Measurements from ENCODE around the gene HS3ST6. TPM values are rescaled to one million over a fixed set of nuclear protein-coding genes. Genes with fewer than 3 reads are reported as not detected.
A peak's percentile ranks its signal among the peaks of the same experiment; 100 is the strongest.
"Not testable (repeated sequence)": the region's sequence is repeated elsewhere in the genome, so short reads cannot be mapped to it uniquely, and the experiment has no call there.

The HS3ST6 gene
- total and polyA plus RNA-seq, 12 donors = 0.03 TPM; not detected in 11

DNA sequence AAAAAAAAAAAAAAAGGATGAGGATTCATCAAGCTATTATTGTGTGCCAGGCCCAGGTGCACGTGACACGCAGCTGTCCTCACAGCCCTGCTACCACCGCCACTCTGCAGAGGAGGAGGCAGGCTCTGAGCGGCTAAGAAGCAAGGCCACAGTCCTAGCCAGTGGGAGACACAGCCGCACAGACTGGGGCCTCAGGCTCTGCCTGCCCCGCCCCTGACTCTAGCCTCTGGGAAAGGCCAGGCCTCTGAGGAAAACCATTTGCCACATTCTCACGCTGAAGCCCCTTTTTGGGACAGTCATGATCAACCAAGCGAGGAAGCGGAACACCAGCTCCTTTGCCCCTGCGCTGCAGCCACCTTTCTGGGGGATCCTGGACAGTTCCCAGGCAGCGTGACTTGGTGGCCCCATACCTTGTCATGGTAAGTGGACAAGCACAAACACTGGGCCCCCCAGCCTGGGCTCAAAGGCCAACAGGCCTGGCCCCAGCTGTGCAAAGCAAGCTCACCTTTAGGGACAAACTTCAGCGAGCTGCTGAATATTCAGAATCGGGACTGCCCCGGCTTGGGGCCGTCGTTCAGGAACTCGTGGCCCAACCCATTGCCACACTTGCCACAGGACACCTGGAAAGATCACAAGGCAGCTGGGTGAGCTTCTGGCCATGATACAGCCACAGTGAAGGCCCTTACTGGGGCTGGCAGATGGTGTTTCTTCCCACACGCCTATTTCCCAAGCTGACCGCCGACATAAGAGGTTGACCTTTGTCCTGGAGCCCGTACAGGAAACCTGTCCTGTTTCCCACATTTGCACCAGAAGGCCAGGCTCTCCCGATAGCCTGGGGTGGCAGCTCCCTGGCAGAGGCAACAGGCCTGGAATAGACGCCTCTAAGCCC lies 22.3 kb upstream of the HS3ST6 start:
- intact Hi-C loops (cut with DNase I) = no loop called here
- DNase-seq (no peak), ATAC-seq (no peak)
- peaks cover 0 to 45% (median 23%) of the 10 kb centered on the region in 9 donors for H3K36me3 ChIP-seq
- H3K4me3 ChIP-seq = peak overlapping the region in 1 of 10 donors; percentile 66
- WGBS, 2 donors = 90% methylated on average over 23 of the region's 23 CpGs
- peaks cover 8 to 46% (median 17%) of the 10 kb centered on the region in 9 donors for H3K4me1 ChIP-seq
- no peaks in the 10 kb centered on the region for H3K27me3 ChIP-seq
- peak overlapping the region in 1 of 10 donors; percentile 76 for H3K27ac ChIP-seq
- no peaks in the 10 kb centered on the region for H3K9me3 ChIP-seq
- TF ChIP-seq, protein P1, sequence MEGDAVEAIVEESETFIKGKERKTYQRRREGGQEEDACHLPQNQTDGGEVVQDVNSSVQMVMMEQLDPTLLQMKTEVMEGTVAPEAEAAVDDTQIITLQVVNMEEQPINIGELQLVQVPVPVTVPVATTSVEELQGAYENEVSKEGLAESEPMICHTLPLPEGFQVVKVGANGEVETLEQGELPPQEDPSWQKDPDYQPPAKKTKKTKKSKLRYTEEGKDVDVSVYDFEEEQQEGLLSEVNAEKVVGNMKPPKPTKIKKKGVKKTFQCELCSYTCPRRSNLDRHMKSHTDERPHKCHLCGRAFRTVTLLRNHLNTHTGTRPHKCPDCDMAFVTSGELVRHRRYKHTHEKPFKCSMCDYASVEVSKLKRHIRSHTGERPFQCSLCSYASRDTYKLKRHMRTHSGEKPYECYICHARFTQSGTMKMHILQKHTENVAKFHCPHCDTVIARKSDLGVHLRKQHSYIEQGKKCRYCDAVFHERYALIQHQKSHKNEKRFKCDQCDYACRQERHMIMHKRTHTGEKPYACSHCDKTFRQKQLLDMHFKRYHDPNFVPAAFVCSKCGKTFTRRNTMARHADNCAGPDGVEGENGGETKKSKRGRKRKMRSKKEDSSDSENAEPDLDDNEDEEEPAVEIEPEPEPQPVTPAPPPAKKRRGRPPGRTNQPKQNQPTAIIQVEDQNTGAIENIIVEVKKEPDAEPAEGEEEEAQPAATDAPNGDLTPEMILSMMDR (IDR thresholded peaks at IDR 0.05) = no peak

DNA sequence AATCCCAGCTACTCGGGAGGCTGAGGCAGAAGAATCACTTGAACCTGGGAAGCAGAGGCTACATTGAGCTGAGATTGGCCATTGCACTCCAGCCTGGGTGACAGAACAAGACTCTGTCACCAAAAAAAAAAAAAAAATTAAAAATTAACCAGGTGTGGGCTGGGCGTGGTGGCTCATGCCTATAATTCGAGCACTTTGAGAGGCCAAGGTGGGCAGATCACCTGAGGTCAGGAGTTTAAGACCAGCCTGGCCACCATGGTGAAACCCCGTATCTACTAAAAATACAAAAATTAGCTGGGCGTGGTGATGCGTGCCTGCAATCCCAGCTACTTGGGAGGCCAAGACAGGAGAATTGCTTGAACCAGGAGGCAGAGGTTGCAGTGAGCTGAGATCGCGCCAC lies 21.6 kb upstream of the HS3ST6 start:
- Histone ChIP-seq H3K4me3 (peak overlapping the region in 1 of 10 donors; percentile 66), H3K27ac (peak overlapping the region in 1 of 10 donors; percentile 82), H3K4me1 (peaks cover 8 to 46% (median 15%) of the 10 kb centered on the region in 9 donors), H3K36me3 (peaks cover 0 to 45% (median 23%) of the 10 kb centered on the region in 9 donors)
- not testable (repeated sequence) for H3K27me3 ChIP-seq, H3K9me3 ChIP-seq, DNase-seq, ATAC-seq
- WGBS, 2 donors = 95 to 96% methylated on average over 8 of the region's 8 CpGs
- intact Hi-C loops (cut with DNase I) = loop anchor here in 1 of 10 donors (5.0 kb wide), 1 partner anchor 163 kb away; no protein-coding TSS in a partner anchor

DNA sequence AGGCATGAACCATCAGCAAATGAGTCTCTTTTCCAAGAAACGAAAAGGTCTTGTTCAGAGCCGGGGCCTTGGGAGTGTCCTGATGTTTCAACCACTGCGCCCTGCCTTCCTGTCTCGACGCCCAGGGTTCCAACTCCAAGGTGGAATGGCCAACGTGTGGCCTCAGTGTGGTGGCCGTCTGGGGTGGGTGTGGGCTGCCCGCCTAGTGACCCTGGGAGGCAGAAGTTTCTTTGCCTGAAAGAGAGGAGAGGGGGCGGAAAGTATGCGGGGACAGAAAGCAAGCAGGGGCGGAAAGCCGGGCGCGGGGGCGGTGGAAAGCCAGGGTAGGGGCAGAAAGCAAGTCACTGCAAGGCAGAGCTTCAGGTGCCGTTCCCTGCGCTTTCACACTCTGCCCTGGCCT lies 20.7 kb upstream of the HS3ST6 start:
- no peaks in the 10 kb centered on the region for H3K27me3 ChIP-seq
- ATAC-seq (no peak), DNase-seq (no peak)
- intact Hi-C loops (cut with DNase I) = loop anchor here in 1 of 10 donors (5.0 kb wide), 1 partner anchor 162 kb away; no protein-coding TSS in a partner anchor
- TF ChIP-seq, protein P1 (IDR thresholded peaks at IDR 0.05) = no peak
- H3K27ac ChIP-seq = peak overlapping the region in 1 of 10 donors; percentile 82
- H3K4me3 ChIP-seq = peak overlapping the region in 1 of 10 donors; percentile 28
- H3K36me3 ChIP-seq = peaks cover 0 to 45% (median 23%) of the 10 kb centered on the region in 9 donors
- no peaks in the 10 kb centered on the region for H3K9me3 ChIP-seq
- WGBS, 2 donors = 93 to 94% methylated on average over 17 of the region's 17 CpGs
- H3K4me1 ChIP-seq = peaks cover 8 to 42% (median 15%) of the 10 kb centered on the region in 9 donors

DNA sequence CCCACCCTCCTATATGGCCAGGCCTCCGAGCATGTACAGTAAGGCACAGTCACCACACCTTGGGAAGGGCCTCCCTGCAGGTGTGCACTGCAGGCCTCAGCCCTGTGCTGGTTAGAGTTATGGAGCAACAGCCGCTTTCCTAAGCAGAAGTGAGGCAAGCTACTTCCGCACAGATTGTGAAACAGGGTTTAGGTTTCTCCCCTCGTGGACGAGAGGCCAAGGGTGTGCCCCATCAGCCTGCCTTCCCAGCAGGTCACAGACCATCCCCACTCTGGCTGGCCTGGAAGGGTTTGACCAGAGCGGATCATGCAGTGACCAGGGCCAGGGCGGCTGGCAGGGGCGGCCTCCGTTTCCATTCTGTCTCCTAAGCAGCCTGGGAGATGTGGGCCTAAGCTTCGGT lies 20.1 kb upstream of the HS3ST6 start:
- no peak for DNase-seq

More for the DNA sequence above, 20.1 kb upstream of the HS3ST6 start:
- TF ChIP-seq, protein P1 (IDR thresholded peaks at IDR 0.05) = no peak
- H3K27me3 ChIP-seq = no peaks in the 10 kb centered on the region
- H3K27ac ChIP-seq = peak overlapping the region in 2 of 10 donors; percentile 22 to 82
- H3K4me1 ChIP-seq = peaks cover 8 to 42% (median 13%) of the 10 kb centered on the region in 9 donors
- no peak for ATAC-seq
- H3K9me3 ChIP-seq = no peaks in the 10 kb centered on the region
- H3K36me3 ChIP-seq = peaks cover 0 to 45% (median 23%) of the 10 kb centered on the region in 9 donors
- intact Hi-C loops (cut with DNase I) = loop anchor here in 1 of 10 donors (5.0 kb wide), 1 partner anchor 161 kb away; no protein-coding TSS in a partner anchor
- H3K4me3 ChIP-seq = peak overlapping the region in 1 of 10 donors; percentile 28
- WGBS, 2 donors = 91 to 94% methylated on average over 10 of the region's 10 CpGs

Data from heart right ventricle (tissue), 16 donors.